Endothelial cell of umbilical vein (primary cell): ENCODE measurements around the gene DUSP16. TPM values are rescaled to one million over a fixed set of nuclear protein-coding genes. Genes with fewer than 3 reads are reported as not detected.

ENCODE experiments used
- BruUV-seq: library from RNA; stranded (reverse); fragments of 400-500 nt; replicated peaks from 2 replicates; lab custom pipeline; 2021; lab: Mats Ljungman, UMichigan
- CTCF ChIA-PET: fragments of 300-600, 350-600 bp; sonication (Branson Sonifier 250); formaldehyde crosslinking; loops from one replicate; lab custom pipeline; 2021; ENCODE audit warnings: antibody characterized with exemption, inconsistent platforms; lab: Charles Lee
- POLR2A ChIA-PET: fragments of 300-600, 350-600 bp; sonication (Branson Sonifier 250); formaldehyde crosslinking; loops from one replicate; lab custom pipeline; 2021; ENCODE audit warnings: antibody characterized with exemption, inconsistent platforms; lab: Charles Lee
- DNase-seq: peaks from one replicate; pipeline ENCODE4 v3.0.0-alpha.2; 2011; ENCODE audit warnings: low read depth, low spot score
- FAIRE-seq: peaks from 2 replicates; lab custom pipeline; 2011; peaks lifted over from hg19 to GRCh38; lab: Jason Lieb, UNC
- H2AFZ ChIP-seq: 2 replicates; pipeline ENCODE4 v1.6.0; 2012; ENCODE audit warnings: low read depth, low read length, control low read depth, inconsistent platforms
- H3K27ac ChIP-seq: 2 replicates; pipeline ENCODE4 v1.5.1; 2011; ENCODE audit warnings: low read depth, mild to moderate bottlenecking, control low read depth, low read length, moderate library complexity; ENCODE audit not compliant: insufficient read depth
- H3K27me3 ChIP-seq, 2 experiments: 2 replicates each; pipeline versions ENCODE4 v1.6.0 to v1.6.1; 2011; ENCODE audit warnings: low read length in 2 of 2, mixed read lengths in 1 of 2; ENCODE audit not compliant: control insufficient read depth in 2 of 2, insufficient read depth in 2 of 2
- H3K36me3 ChIP-seq, 2 experiments: 2 replicates in 1 of 2; 3 replicates in 1 of 2; pipeline ENCODE4 v1.5.1; 2011; ENCODE audit warnings: low read length in 2 of 2, mild to moderate bottlenecking in 1 of 2, moderate library complexity in 1 of 2; ENCODE audit not compliant: control insufficient read depth in 2 of 2, insufficient read depth in 2 of 2; ENCODE audit errors: extremely low read depth in 1 of 2
- H3K4me1 ChIP-seq: 3 replicates; pipeline ENCODE4 v1.5.1; 2011; ENCODE audit warnings: mild to moderate bottlenecking, low read length; ENCODE audit not compliant: control insufficient read depth, insufficient read depth; ENCODE audit errors: extremely low read depth
- H3K4me2 ChIP-seq: 2 replicates; pipeline ENCODE4 v1.6.1; 2011; ENCODE audit warnings: low read length, control low read depth, mixed read lengths; ENCODE audit not compliant: insufficient read depth
- H3K4me3 ChIP-seq, 3 experiments: fragments of 200-600 bp in 1 of 3; sonication (generic), shearing (Covaris generic) in 1 of 3; replicated peaks in 1 of 3; 2 replicates each; pipeline ENCODE4 v1.5.1; 2011 to 2016; ENCODE audit warnings: control low read depth in 3 of 3, low read length in 3 of 3, mild to moderate bottlenecking in 2 of 3, inconsistent platforms in 1 of 3, low read depth in 1 of 3, moderate library complexity in 1 of 3; ENCODE audit not compliant: insufficient read depth in 1 of 3
- H3K79me2 ChIP-seq: 2 replicates; pipeline ENCODE4 v1.6.0; 2012; ENCODE audit warnings: low read length, inconsistent platforms; ENCODE audit not compliant: control insufficient read depth, insufficient read depth
- H3K9ac ChIP-seq: replicated peaks from 2 replicates; pipeline ENCODE3; 2011; ENCODE audit warnings: low read length, control low read depth; ENCODE audit not compliant: insufficient read depth; ENCODE audit errors: extremely low read depth
- H3K9me1 ChIP-seq: replicated peaks from 3 replicates; pipeline ENCODE4 v1.6.0; 2011; ENCODE audit warnings: mild to moderate bottlenecking, low read length; ENCODE audit not compliant: control insufficient read depth, insufficient read depth; ENCODE audit errors: extremely low read depth
- H3K9me3 ChIP-seq: replicated peaks from 2 replicates; pipeline ENCODE4 v1.5.1; 2012; ENCODE audit warnings: low read length, inconsistent platforms; ENCODE audit not compliant: control insufficient read depth, insufficient read depth
- H4K20me1 ChIP-seq: replicated peaks from 2 replicates; pipeline ENCODE3; 2011; ENCODE audit warnings: mild to moderate bottlenecking, low read length; ENCODE audit not compliant: control insufficient read depth, insufficient read depth; ENCODE audit errors: extremely low read depth
- CTCF ChIP-seq, 2 donors: IDR thresholded peaks; 1 replicate in 1 of 2; 2 replicates in 1 of 2; pipeline ENCODE4 v1.5.1; 2011; ENCODE audit warnings: low read length in 2 of 2, mild to moderate bottlenecking in 2 of 2, moderate library complexity in 2 of 2, control low read depth in 1 of 2, inconsistent platforms in 1 of 2, low read depth in 1 of 2; ENCODE audit not compliant: insufficient read depth in 1 of 2; ENCODE audit errors: extremely low read depth in 1 of 2
- EZH2 ChIP-seq: IDR thresholded peaks from 2 replicates; pipeline ENCODE4 v1.6.1; 2012; ENCODE audit warnings: borderline replicate concordance, low read depth, mild to moderate bottlenecking, moderate library complexity, low read length, inconsistent platforms; ENCODE audit not compliant: severe bottlenecking
- FOS ChIP-seq: IDR thresholded peaks from 2 replicates; pipeline ENCODE4 v1.6.1; 2011; ENCODE audit warnings: mild to moderate bottlenecking, low read length, moderate library complexity, borderline replicate concordance; ENCODE audit not compliant: insufficient read depth
- GATA2 ChIP-seq: IDR thresholded peaks from 2 replicates; pipeline ENCODE4 v1.7.0; 2011; ENCODE audit warnings: low read depth, mild to moderate bottlenecking, moderate library complexity, mixed read lengths, low read length; ENCODE audit not compliant: insufficient read length, insufficient read depth
- JUN ChIP-seq: IDR thresholded peaks from 2 replicates; pipeline ENCODE4 v1.6.1; 2011; ENCODE audit warnings: borderline replicate concordance, low read depth; ENCODE audit not compliant: insufficient read length, insufficient read depth
- MAX ChIP-seq: IDR thresholded peaks from 2 replicates; pipeline ENCODE4 v1.6.1; 2011; ENCODE audit not compliant: insufficient read depth, insufficient read length
- MYC ChIP-seq: IDR thresholded peaks from one replicate; pipeline ENCODE4 v1.6.1; 2011; ENCODE audit warnings: mild to moderate bottlenecking, low read depth, low read length
- POLR2A ChIP-seq: IDR thresholded peaks from 2 replicates; pipeline ENCODE4 v1.6.1; 2012; ENCODE audit warnings: low read depth, mild to moderate bottlenecking, control low read depth, low read length
- POLR2AphosphoS5 ChIP-seq: IDR thresholded peaks from 2 replicates; pipeline ENCODE4 v1.6.1; 2012; ENCODE audit warnings: low read depth, mild to moderate bottlenecking, control low read depth, low read length, moderate library complexity; ENCODE audit not compliant: insufficient read depth
- dilution Hi-C: fragments of 300-500 bp; cut with MboI; formaldehyde crosslinking; loops from one replicate; pipeline ENCODE4 v1.15.0; 2019; ENCODE audit warnings: low sequenced_read_pairs; ENCODE audit not compliant: extremely low pct_ligation_motif_present
- intact Hi-C: fragments of 100-400 bp; cut with micrococcal nuclease; formaldehyde crosslinking; loops from one replicate; pipeline ENCODE4 v1.10.0; 2022
- polyA plus RNA-seq, 4 experiments: library from polyadenylated mRNA; depleted of rRNA in 3 of 4; stranded (reverse) in 3 of 4; unstranded in 1 of 4; fragments of >200 nt; gene quantifications; 2 replicates each; pipeline versions ENCODE4 v1.2.1 to v1.2.3, GENCODE V29; 2011 to 2012; ENCODE audit warnings: missing spikeins in 1 of 4
- total RNA-seq: library from RNA; stranded (reverse); gene quantifications from 2 replicates; pipeline ENCODE4 v1.2.3, GENCODE V29; 2021

Gene DUSP16
- total and polyA plus RNA-seq, 2 donors (not counting 3 experiments of a cell fraction or from before 2014, with no cell fraction given): 7.4 to 19.5 TPM

DNA sequence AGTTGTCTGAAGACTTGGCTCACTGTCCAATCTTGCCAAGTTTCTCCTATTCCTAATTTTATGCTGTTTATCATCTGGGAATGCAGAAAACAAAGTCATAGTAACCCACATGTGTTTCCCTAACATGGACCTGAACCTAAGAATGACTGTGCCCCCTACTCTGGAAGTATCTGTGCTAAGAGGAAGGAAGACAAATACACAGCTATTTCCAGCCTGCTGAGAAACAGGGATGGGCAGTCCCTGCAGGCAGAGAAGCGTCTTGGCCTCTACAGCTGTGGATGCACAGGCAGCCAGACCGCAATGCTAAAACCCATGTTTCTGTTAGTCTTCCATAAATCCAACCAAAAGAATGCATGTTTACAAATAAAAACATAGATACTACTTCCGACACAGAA lies 56.2 kb downstream of the DUSP16 start:
- no TSS peak for BruUV-seq
- no peaks in the 10 kb centered on the region for H4K20me1 ChIP-seq
- TF ChIP-seq MAX (no peak), FOS (no peak), EZH2 (no peak), POLR2AphosphoS5 (no peak), MYC (no peak), CTCF (IDR thresholded peaks at IDR 0.05; ENCODE audit: extremely low read depth in 1 of 2, insufficient read depth in 1 of 2, low read depth in 1 of 2, low read length in 2 of 2) (no peak), POLR2A (no peak), GATA2 (no peak), JUN (no peak)
- intact Hi-C loops: no loop called here
- no peaks in the 10 kb centered on the region for H3K27me3 ChIP-seq
- peaks cover 16% of the 10 kb centered on the region for H3K4me1 ChIP-seq
- H3K27ac ChIP-seq: no peak overlapping the region
- peak overlapping the region; percentile 55 for H2AFZ ChIP-seq
- H3K9me1 ChIP-seq: no peaks in the 10 kb centered on the region
- dilution Hi-C loops: no loop called here
- peaks cover 11% of the 10 kb centered on the region for H3K79me2 ChIP-seq
- DNase-seq (no peak), FAIRE-seq (peak; percentile 63)
- no peaks in the 10 kb centered on the region for H3K9me3 ChIP-seq
- H3K36me3 ChIP-seq: no peaks in the 10 kb centered on the region
- ChIA-PET POLR2A (no interaction called here), CTCF (interaction anchor here (1.2 kb wide), 1 partner anchor 10 kb away, joined by 4 read pairs; no protein-coding TSS in a partner anchor)
- H3K4me3 ChIP-seq: peak overlapping the region in 1 of 3 experiments; percentile 59
- H3K9ac ChIP-seq: no peak overlapping the region
- peak overlapping the region; percentile 75 for H3K4me2 ChIP-seq
